ENCODE measurements around the gene EPHB1. TPM values are rescaled to one million over a fixed set of nuclear protein-coding genes. Genes with fewer than 3 reads are reported as not detected.

Gene EPHB1
- total RNA-seq, 1 donor from 2014 or later = 0.71 TPM

DNA sequence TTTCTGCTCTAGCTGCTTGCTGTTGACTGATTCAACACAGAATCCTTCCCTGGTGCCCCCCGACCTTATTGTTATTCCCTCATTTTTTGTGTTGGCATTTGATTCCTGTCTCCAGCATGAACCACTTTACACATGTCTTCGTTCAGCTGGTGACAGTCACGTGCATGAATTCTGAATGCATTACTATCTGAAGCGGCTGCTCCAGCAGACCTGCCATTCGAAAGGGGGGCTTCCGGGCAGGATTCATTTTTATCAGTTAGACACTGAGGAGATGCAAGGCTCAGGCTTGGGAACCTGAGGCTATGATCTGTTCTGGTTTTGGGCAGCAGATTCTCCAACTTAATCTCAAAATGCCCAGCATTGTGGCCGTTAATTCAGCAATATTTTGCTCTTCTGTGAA lies 336.2 kb downstream of the EPHB1 start:
- Mint-ChIP-seq H3K9me3 (no peaks in the 10 kb centered on the region), H3K27ac (no peak overlapping the region), H3K4me1 (ENCODE audit: low read depth) (no peaks in the 10 kb centered on the region), H3K4me3 (ENCODE audit: low read depth) (no peak overlapping the region), H3K36me3 (ENCODE audit: low read depth) (no peaks in the 10 kb centered on the region), H3K27me3 (ENCODE audit: low read depth) (no peaks in the 10 kb centered on the region)
- no peak for DNase-seq (ENCODE audit: low spot score)
- intact Hi-C loops (cut with micrococcal nuclease) = no loop called here

DNA sequence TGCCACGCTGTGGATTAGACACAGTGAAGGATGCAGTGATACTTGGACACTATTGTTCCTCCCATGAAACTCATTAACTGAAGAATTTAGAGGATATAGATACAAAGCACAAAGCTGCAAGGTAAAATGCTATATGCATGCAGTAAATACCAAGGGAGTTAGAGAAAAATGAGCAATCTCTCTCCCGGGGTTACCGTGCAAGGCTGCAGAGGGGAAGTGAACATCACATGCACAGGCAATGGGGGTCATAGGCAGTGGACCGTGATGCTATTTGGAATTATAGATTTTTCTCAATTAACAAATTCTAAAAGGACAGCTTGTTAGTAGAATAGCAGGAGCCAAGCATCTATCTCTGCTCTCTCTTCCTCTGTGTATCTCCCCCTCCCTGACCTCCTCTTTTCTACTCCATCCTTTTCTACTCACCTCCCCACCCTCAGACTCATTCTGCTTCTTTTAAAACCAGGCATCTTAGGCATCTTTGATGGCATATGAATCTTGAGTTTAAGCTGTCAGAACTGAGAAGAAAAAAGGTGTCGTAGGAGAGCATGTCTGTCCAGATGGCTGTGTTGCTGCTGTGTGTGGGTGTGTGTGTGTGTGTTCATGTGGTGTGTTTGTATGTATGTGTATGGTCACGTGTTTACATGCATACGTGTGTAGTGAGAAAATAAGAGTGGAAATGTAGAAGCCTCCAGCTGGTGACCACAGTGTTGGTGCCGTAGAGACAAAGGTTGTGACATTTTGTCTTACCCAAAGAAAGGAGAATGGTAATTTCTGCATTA lies 339.0 kb downstream of the EPHB1 start:
- no peaks in the 10 kb centered on the region for H3K9me3 Mint-ChIP-seq
- H3K36me3 Mint-ChIP-seq (ENCODE audit: low read depth) = no peaks in the 10 kb centered on the region
- no peak overlapping the region for H3K4me3 Mint-ChIP-seq (ENCODE audit: low read depth)
- no peaks in the 10 kb centered on the region for H3K4me1 Mint-ChIP-seq (ENCODE audit: low read depth)
- intact Hi-C loops (cut with micrococcal nuclease) = no loop called here
- no peak for DNase-seq (ENCODE audit: low spot score)
- no peaks in the 10 kb centered on the region for H3K27me3 Mint-ChIP-seq (ENCODE audit: low read depth)
- H3K27ac Mint-ChIP-seq = no peak overlapping the region

DNA sequence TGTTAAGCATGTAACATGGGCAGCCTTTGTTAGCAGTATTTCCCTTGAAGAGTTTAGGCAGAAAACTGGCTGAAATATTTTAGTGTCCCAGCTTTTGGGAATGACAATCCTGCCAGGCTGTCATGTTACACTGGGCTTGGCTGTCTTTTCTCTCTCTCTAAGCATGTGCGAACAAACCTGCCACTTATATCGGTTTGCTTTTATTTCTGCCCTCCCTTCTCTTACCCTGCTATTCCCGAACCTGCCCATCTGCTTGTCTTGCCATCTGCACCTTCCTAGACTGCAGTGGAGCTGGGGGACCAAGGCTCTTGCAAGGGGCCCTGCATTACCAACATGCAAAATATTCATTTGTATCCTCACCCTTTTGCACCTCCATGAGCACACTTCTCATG lies 339.6 kb downstream of the EPHB1 start:
- no peak overlapping the region for H3K4me3 Mint-ChIP-seq (ENCODE audit: low read depth)
- H3K27me3 Mint-ChIP-seq (ENCODE audit: low read depth) = no peaks in the 10 kb centered on the region
- H3K36me3 Mint-ChIP-seq (ENCODE audit: low read depth) = no peaks in the 10 kb centered on the region
- no peak for DNase-seq (ENCODE audit: low spot score)
- intact Hi-C loops (cut with micrococcal nuclease) = no loop called here
- H3K9me3 Mint-ChIP-seq = no peaks in the 10 kb centered on the region
- H3K27ac Mint-ChIP-seq = no peak overlapping the region
- H3K4me1 Mint-ChIP-seq (ENCODE audit: low read depth) = no peaks in the 10 kb centered on the region

DNA sequence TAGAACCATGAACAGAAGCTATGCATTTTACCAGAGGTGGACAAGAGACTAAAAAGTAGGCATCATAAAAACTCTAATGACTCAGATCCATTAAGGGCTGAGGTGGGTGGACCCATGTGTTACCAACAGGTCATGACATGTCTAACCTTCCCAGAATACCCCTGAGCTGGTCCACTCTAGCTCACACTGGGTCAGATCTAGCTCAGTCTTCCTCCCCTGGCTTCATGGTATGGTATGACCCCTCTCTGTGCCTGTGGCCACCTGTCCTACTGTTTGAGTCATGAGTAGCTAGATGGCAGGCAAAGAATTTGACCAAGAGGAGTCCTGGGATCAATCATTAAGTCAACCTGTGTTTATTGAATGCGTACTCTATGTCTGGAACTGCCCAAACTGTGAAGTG lies 340.4 kb downstream of the EPHB1 start:
- DNase-seq (ENCODE audit: low spot score) = no peak
- intact Hi-C loops (cut with micrococcal nuclease) = no loop called here
- Mint-ChIP-seq H3K4me3 (ENCODE audit: low read depth) (no peak overlapping the region), H3K27ac (no peak overlapping the region), H3K9me3 (no peaks in the 10 kb centered on the region), H3K4me1 (ENCODE audit: low read depth) (no peaks in the 10 kb centered on the region), H3K27me3 (ENCODE audit: low read depth) (no peaks in the 10 kb centered on the region), H3K36me3 (ENCODE audit: low read depth) (no peaks in the 10 kb centered on the region)

DNA sequence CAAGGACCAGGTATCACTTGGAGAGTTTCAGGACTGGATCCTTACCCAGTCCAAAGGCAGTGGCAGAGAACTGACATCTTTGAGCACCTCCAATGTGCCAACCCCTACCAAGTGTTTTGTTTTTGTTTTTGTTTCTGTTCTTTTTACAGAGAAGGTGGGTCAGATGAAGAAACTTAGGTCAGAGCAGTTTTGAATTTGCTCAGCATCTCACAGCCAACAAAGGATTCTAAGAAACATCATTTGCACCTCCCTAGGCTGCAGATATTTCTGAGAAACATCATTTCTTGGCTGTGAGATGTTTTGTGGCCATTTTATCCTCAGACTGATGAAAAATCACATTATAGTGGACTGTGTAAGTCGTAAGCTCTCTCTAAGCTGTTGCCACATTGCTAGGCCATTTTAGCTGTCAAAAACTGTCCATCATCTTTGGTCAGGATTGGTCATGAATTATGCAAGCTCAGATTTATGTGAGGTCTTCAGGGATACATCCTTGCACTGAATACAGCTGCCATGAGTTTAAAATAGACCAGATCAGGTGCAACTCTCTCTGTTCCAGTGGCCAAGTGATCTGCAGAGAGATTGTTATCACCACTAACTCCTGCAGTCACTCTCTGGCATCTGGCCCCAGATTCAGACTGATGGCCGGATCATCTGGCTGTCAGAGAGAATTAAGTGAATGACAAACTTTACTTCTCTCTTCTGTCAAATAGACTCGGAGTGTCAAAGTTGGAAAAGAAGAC lies 341.5 kb downstream of the EPHB1 start:
- Mint-ChIP-seq H3K27ac (no peak overlapping the region), H3K27me3 (ENCODE audit: low read depth) (no peaks in the 10 kb centered on the region), H3K36me3 (ENCODE audit: low read depth) (no peaks in the 10 kb centered on the region), H3K9me3 (no peaks in the 10 kb centered on the region), H3K4me3 (ENCODE audit: low read depth) (no peak overlapping the region), H3K4me1 (ENCODE audit: low read depth) (no peaks in the 10 kb centered on the region)
- intact Hi-C loops (cut with micrococcal nuclease) = no loop called here
- no peak for DNase-seq (ENCODE audit: low spot score)

DNA sequence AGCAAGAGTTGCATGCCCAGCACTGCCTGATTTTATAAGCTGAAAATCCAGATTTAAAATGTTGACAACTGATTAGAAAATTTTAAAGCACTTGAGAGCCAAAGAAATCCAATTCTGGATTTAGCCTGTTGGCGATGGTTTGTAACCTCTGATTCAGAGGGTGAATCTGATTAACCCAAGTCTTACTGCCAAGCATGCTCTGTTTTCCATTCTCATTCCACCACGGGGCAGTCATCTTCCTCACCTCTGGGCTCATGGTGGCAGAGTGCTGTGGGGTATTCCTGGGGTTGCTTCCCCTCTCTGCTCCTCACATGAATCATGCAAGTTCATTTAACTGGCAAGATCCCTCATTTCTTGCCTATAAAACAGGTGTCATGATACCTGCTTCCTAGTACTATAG lies 342.2 kb downstream of the EPHB1 start:
- DNase-seq (ENCODE audit: low spot score) = no peak
- no peaks in the 10 kb centered on the region for H3K27me3 Mint-ChIP-seq (ENCODE audit: low read depth)
- H3K4me3 Mint-ChIP-seq (ENCODE audit: low read depth) = no peak overlapping the region
- no peaks in the 10 kb centered on the region for H3K36me3 Mint-ChIP-seq (ENCODE audit: low read depth)
- H3K27ac Mint-ChIP-seq = no peak overlapping the region
- no peaks in the 10 kb centered on the region for H3K4me1 Mint-ChIP-seq (ENCODE audit: low read depth)
- no peaks in the 10 kb centered on the region for H3K9me3 Mint-ChIP-seq
- intact Hi-C loops (cut with micrococcal nuclease) = no loop called here

DNA sequence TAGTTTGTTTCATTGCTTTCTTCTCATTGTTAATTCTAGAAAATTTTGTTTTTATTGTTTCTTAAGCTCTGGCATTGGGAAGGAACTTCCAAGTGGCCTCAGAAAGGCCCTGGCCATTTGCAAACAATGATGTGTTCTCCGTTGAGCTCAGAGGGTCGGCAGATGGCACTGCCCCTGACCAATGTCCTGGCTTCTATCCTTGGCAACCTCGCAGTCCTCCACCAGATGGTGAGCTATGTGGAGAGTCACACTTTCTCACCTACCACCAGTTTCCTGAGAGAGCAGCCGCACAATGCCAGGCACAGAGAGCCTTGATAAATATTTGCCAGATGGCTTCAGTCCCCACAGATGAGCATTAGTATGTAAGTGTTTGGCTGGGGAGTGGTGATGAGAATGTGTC lies 343.7 kb downstream of the EPHB1 start:
- Mint-ChIP-seq H3K9me3 (no peaks in the 10 kb centered on the region), H3K4me3 (ENCODE audit: low read depth) (no peak overlapping the region), H3K27ac (no peak overlapping the region), H3K36me3 (ENCODE audit: low read depth) (no peaks in the 10 kb centered on the region), H3K27me3 (ENCODE audit: low read depth) (no peaks in the 10 kb centered on the region), H3K4me1 (ENCODE audit: low read depth) (no peaks in the 10 kb centered on the region)
- DNase-seq (ENCODE audit: low spot score) = no peak
- intact Hi-C loops (cut with micrococcal nuclease) = no loop called here

DNA sequence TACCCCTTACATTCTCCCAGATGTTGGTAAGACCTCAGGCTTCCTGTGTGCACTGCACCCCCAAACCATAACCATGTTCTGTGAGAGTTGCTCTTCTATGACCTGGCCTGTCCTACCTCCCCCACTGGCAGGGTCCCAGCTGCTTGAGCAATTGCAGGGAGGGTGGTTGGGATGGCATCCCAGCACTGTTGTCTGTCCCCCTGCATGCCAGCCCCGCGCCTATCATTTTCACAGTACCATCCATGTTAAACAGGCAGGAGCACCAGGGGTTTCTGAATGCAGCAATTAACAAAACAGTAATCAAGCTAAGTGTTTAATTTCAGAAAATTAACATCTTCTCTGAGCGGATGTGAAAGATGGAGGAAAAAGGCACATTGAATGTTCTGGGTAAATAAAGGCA lies 345.5 kb downstream of the EPHB1 start:
- H3K9me3 Mint-ChIP-seq = no peaks in the 10 kb centered on the region
- H3K4me1 Mint-ChIP-seq (ENCODE audit: low read depth) = no peaks in the 10 kb centered on the region
- no peak overlapping the region for H3K27ac Mint-ChIP-seq
- no peaks in the 10 kb centered on the region for H3K36me3 Mint-ChIP-seq (ENCODE audit: low read depth)
- no peak for DNase-seq (ENCODE audit: low spot score)
- intact Hi-C loops (cut with micrococcal nuclease) = no loop called here
- no peaks in the 10 kb centered on the region for H3K27me3 Mint-ChIP-seq (ENCODE audit: low read depth)
- no peak overlapping the region for H3K4me3 Mint-ChIP-seq (ENCODE audit: low read depth)

DNA sequence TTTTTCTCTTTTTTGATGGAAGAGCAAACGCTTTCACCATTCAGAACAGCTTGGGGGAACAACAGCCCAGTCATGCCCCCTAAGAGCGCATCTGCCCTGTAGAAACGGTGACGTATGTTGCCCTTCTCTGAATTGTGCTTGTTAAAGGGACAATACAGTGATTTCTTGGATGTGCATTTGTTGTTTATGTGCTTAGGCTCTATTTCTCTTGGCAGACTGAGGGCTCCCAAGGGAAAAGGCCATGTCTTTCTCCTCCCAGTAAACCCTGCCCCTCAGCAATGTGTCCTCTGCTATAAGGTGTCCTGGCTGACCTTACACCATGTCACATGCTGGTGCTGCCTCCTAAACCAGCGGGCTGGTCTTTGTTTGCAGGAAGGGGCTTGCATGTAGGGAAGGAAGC lies 346.1 kb downstream of the EPHB1 start:
- H3K4me3 Mint-ChIP-seq (ENCODE audit: low read depth) = no peak overlapping the region
- no peak overlapping the region for H3K27ac Mint-ChIP-seq
- H3K4me1 Mint-ChIP-seq (ENCODE audit: low read depth) = no peaks in the 10 kb centered on the region
- H3K27me3 Mint-ChIP-seq (ENCODE audit: low read depth) = no peaks in the 10 kb centered on the region
- H3K36me3 Mint-ChIP-seq (ENCODE audit: low read depth) = no peaks in the 10 kb centered on the region
- H3K9me3 Mint-ChIP-seq = no peaks in the 10 kb centered on the region
- intact Hi-C loops (cut with micrococcal nuclease) = no loop called here
- no peak for DNase-seq (ENCODE audit: low spot score)

DNA sequence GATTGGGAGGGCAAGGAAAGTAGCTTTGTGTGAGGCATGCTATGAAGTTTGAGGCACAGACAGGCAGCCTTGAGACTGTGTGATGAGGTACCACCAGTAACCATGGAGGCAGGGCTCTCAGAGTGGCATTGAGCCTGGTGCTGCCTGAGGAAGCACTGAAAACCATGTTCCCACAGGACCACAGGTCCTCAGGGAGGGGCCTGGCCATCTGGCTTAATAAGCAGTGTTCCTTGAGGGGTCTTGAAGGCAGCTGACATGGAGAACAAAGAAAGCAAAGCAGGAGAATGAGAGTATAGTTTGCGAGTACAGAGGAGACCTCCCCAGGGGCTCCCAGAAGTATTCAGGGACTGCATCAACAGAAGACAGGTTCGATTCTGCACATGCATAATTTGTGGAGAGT lies 346.6 kb downstream of the EPHB1 start:
- H3K27ac Mint-ChIP-seq = no peak overlapping the region
- no peak for DNase-seq (ENCODE audit: low spot score)
- H3K4me1 Mint-ChIP-seq (ENCODE audit: low read depth) = no peaks in the 10 kb centered on the region
- intact Hi-C loops (cut with micrococcal nuclease) = no loop called here
- H3K27me3 Mint-ChIP-seq (ENCODE audit: low read depth) = no peaks in the 10 kb centered on the region
- no peaks in the 10 kb centered on the region for H3K36me3 Mint-ChIP-seq (ENCODE audit: low read depth)
- no peaks in the 10 kb centered on the region for H3K9me3 Mint-ChIP-seq
- no peak overlapping the region for H3K4me3 Mint-ChIP-seq (ENCODE audit: low read depth)

DNA sequence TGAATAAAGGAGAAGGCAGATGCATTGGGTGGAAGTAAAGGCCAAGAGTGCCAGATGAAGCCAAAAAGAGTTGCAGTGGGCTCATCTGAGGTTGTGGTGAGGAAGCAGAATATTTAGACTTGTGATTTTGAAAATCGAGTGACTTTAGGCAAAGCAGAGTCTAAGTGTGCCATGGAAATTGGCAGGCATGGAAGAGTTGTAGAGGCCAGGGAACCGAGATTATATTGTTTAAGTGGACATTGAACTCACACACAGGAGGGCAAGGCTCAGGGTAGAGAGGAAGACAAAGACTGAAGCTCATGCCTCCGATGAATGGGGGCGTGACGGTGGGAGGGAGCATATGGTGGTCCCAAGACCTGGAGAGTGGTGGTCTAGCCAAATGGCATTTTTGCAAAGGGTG lies 347.5 kb downstream of the EPHB1 start:
- H3K27ac Mint-ChIP-seq = no peak overlapping the region
- H3K36me3 Mint-ChIP-seq (ENCODE audit: low read depth) = no peaks in the 10 kb centered on the region
- intact Hi-C loops (cut with micrococcal nuclease) = no loop called here
- H3K27me3 Mint-ChIP-seq (ENCODE audit: low read depth) = no peaks in the 10 kb centered on the region
- DNase-seq (ENCODE audit: low spot score) = no peak
- H3K9me3 Mint-ChIP-seq = no peaks in the 10 kb centered on the region
- no peak overlapping the region for H3K4me3 Mint-ChIP-seq (ENCODE audit: low read depth)
- H3K4me1 Mint-ChIP-seq (ENCODE audit: low read depth) = no peaks in the 10 kb centered on the region

DNA sequence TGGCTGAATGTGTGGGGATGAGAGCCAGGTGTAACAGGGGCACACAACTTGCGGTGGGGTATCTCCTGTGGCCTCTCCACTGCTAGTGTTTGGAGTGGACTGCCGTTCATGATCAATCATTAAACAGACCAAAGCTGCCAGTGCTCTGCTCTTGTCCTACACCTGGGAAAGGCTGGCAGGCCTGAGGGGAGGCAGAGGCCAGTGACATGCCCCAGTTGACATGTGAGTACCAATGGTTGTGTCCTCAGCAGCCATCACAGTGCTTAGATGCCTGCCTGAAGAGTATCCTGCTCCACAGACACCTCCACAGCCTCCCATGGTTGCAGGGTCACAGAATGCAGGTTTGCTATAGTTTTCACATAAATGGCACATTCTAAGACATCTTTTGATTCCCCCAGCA lies 348.4 kb downstream of the EPHB1 start:
- intact Hi-C loops (cut with micrococcal nuclease) = no loop called here
- no peaks in the 10 kb centered on the region for H3K4me1 Mint-ChIP-seq (ENCODE audit: low read depth)
- no peak overlapping the region for H3K27ac Mint-ChIP-seq
- H3K9me3 Mint-ChIP-seq = no peaks in the 10 kb centered on the region
- H3K27me3 Mint-ChIP-seq (ENCODE audit: low read depth) = no peaks in the 10 kb centered on the region
- DNase-seq (ENCODE audit: low spot score) = no peak
- no peaks in the 10 kb centered on the region for H3K36me3 Mint-ChIP-seq (ENCODE audit: low read depth)
- H3K4me3 Mint-ChIP-seq (ENCODE audit: low read depth) = no peak overlapping the region

DNA sequence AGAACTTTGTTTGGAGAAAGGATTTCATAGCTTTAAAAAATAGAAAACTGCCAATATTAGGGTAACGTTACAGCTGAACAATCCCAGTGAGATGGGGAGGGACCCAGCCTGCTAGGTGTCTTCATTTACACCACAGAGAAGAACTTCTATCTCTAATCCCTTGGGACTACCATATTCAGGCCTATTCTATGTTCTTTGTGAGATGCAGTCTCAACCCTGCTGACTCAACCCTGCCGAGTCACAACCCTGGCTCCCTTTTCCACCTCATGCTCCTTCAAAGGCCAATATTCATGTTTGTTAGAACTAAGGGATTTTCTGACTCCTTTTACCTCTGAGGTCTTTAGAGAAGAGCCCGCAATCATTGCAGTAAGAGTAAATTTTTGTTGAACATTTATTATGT lies 350.5 kb downstream of the EPHB1 start:
- intact Hi-C loops (cut with micrococcal nuclease) = no loop called here
- Mint-ChIP-seq H3K36me3 (ENCODE audit: low read depth) (no peaks in the 10 kb centered on the region), H3K27me3 (ENCODE audit: low read depth) (no peaks in the 10 kb centered on the region), H3K4me1 (ENCODE audit: low read depth) (no peaks in the 10 kb centered on the region), H3K9me3 (no peaks in the 10 kb centered on the region), H3K27ac (no peak overlapping the region), H3K4me3 (ENCODE audit: low read depth) (no peak overlapping the region)
- no peak for DNase-seq (ENCODE audit: low spot score)

Data from activated T-helper 2 cell treated with anti-CD3 and anti-CD28 coated beads, Interferon-gamma antibody, Interleukin-2, Interleukin-4, amounts not matched to agents 10 μg/mL and 5 μg/mL and 100 μg/mL, durations not matched to agents 14 hours and 24 hours and 36 hours (primary cell).